HG03066 (cell line): ENCODE data around the gene ATP9A.

ENCODE experiments used
- ATAC-seq: cut with Tn5 transposase; IDR thresholded peaks from one replicate; pipeline ENCODE4 v1.9.1; 2021; ENCODE audit warnings: low read depth; ENCODE audit not compliant: unreplicated experiment

The ATP9A gene

DNA sequence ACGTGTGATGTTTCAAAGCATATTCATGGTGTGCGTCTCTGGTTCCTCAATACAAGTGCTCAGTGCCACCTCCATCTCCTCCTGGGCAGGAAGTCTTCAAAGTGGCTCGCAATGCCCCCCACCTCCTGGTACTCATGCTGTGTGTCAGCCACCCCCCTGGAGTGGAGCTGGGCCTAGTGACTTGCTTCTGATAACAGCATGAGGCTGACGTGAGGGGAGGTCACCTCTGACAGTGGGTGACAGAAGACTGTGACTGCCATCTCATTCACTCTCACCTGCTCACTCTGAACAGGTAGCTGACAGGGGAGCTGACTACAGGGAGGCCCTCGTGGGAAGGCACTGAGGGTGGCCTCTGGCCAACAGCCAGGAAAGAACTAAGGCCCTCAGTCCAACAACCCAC is 133.3 kb downstream of the ATP9A start:
- ATAC-seq: no peak

DNA sequence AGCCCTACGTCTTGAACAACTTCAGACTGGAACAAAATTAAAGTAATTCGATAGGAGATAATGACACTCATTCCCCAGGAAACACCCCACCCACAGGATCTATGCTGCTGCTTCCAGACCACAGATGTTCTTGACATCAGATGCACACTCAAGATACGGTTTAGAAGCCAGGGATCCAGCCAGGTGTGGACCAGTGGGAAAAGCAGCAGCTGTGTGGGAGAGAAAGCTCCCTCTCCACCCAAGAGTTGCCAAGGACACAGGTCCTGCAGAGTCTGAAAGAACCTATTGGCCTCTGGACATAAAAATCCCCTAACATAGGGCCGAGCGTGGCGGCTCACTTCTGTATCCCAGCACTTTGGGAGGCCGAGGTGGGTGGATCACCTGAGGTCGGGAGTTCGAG is 133.9 kb downstream of the ATP9A start:
- ATAC-seq: no peak

DNA sequence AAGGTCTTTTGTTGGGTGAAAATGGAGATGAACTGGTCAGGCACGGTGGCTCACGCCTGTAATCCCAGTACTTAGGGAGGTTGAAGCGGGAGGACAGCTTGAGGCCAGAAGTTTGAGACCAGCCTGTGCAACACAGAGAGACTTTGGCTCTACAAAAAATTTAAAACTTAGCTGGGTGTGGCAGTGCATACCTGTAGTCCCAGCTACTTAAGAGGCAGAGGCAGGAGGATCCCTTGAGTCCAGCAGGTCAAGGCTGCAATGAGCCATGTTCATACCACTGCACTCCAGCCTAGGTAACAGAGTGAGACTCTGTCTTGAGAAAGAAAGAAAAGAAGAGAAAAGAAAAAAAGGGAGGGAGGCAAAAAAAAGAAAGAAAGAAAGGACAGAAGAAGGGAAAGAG is 134.8 kb downstream of the ATP9A start:
- ATAC-seq: no peak

DNA sequence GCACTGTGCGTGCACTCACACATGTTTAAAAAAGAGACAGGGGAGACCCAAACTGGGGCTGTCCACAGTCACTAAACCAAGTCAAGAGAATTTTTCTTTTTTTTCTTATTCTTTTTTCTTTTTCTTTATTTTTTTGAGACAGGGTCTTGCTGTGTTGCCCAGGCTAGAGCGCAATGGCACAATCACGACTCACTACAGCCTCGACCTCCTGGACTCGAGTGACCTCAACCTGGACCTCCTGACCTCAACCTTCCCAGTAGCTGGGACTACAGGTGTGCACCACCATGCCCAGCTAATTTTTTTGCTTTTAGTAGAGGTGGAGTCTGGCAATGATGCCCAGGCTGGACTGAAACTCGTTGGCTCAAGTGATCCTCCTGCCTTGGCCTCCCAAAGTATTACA is 136.2 kb downstream of the ATP9A start:
- ATAC-seq: no peak

DNA sequence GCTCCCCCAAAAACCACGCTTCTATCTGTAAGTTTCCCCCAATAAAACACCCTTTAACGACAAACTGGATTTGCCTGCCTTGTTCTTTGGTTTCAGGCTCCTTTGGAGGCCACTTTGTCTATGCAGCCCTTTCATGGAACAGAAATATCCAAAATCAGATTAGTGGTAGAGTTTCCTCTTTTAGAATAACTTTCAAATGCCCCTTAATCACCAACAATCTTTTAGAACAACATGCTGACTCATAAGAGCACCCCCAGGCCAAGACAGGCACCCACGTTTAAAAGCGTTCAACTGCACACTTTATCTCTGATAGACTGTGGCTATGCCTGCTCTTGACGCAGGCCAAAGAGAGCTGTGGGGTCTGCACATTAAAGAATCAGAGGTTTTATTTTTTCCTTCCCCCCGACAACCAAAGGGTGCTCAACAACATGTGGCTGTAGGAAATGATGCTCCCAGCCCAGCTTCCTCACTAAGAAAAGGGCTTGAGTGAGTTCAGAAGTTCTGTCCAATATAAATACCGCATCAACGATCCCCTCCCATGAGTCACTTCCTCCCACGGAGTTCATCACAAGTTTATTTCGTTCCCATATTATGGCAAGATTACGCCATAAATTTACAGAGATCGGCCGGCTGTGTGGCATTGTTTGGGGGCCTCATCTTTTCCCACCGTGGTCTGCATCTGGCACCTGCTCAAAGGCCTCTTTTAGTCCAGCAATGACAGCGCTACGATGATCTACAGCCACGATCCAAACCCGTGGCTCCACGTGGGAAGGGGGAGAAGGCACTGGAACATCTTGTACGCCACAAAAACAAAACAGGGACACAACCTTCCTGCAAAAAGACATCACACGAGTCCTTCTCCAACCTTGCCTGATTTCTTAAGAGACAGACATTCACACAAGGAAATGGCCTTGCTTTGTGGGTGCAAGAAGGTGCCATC is 136.9 kb downstream of the ATP9A start:
- no peak for ATAC-seq

DNA sequence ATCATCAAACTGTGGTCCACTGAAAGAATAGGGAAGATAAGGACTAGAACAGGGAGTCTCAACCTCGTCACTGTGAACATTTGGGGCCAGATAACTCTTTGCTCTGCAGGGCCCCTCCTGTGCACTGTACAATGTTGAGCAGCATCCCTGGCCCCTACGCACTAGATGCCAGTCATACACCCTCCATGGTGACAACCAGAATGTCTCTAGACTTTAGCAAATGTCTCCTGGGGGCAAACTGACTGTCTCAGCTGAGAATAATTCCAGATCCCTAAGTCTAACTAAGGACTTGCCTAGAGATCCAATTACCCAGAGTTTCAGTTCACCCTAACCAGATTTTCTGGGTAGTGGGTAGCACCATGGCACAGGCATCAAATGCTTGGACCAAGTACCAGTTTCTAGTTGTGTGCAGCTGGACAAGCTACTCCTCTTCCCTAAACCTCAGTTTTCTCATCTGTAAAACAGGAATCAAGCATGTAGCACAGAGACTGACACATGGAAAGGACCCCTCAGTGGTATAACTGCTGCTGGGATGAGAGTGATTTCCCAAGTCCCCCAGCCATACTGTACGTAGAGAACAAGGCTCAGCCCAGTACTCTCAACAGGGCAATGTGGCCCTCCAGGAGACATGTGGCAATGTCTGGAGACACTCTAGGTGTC is 138.7 kb downstream of the ATP9A start:
- ATAC-seq: no peak

DNA sequence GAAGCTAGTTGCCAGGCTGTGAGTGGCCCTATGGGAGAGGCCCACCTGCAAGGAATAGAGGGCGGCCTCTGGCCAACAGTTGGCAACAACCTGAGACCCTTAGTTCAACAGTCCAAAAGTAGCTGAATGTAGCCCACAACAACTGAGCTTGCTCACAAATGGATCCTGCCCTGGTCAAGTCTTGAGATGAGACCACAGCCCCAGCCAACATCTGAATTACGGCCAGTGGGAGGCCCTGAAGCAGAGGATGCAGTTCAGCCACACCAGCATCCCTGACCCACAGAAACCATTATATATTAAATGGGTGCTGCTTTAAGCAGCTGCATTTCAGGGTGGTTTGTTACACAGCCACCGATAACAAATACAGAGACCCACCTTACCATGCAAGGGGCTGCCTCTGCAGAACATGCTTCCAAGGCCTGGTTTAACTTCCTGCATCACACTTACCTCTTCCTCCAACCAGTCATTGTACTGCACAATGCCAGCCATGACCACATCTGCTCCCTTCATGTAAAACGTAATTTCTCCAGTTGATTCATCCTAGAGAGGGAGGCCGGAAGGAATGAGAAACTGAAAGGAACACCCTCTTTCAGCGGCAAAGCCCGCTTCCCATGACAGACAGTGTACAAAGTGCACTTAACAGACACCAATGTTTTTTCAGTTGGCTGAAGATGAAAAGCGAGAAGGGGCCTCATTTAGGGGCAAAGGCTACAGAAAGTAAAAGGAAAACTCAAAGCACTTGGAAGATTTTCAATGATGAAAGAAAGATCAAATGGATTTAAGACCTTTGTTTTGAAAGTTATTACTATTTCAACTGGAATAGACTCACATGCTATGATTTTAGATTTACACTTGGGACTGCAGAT is 139.4 kb downstream of the ATP9A start:
- ATAC-seq: no peak

DNA sequence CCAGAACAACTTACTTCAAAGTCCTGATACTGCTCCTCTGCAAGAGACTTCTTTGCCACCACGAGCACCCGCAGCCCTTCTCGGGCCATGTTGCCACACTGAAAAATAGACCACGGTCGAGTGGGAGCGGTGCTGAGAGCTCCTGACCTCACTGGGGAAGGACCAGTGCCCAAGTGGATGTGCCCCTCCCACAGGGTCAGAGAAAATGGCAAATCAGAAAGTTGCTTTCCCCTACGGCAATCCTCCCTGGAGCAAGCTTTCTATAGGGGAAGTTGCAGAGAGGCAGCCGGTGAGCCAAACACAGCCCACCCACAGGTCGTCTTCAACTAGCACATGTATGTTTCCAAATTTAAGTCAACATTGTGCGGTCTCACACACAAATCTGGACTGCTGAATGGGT is 140.6 kb downstream of the ATP9A start:
- no peak for ATAC-seq

DNA sequence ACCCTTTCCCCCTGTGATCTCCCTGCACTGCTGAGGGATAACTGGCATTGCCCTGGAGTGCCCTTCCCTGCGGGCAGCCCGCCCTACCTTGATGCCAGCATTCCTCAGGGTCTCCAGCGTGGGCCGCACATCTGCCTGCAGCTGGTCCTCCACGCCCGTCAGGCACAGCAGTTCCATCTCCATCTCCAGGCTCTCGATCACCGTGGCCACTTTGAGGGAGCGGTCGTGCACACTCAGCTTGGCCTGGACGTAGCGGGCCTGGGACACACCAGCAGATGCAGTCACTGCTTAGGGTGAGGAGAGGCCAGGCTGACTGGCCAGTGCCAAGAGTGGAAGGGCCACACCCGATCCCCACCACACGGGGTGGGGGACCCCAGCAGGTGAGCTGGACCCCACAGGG is 143.1 kb downstream of the ATP9A start:
- no peak for ATAC-seq

DNA sequence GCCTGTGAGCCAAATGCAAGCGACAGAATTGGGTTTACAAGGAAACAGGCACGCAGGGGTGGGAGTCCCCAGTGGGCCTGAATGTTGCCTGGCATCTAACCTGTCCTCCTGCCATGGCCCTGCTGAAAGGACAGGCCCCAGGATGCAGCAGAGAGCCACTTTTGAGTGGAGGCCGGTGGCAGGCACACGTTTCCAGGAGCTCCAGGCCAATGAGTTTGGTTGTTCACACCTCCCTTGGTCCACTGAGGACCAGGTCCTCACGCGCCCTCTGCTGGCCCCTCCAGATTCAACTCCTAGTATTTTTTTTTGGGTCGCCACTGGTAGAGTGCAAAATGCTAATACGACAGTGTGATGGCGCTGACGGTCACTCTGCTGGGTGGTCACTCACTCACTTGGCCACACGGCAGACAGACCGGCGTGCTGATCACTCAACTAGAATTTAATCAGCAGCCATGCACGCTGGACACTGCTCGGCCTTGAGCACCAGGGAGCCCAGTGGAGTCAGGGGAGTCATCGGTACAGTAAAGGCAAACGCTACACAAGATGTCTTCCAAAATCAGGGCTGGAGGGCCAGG is 143.9 kb downstream of the ATP9A start:
- no peak for ATAC-seq

DNA sequence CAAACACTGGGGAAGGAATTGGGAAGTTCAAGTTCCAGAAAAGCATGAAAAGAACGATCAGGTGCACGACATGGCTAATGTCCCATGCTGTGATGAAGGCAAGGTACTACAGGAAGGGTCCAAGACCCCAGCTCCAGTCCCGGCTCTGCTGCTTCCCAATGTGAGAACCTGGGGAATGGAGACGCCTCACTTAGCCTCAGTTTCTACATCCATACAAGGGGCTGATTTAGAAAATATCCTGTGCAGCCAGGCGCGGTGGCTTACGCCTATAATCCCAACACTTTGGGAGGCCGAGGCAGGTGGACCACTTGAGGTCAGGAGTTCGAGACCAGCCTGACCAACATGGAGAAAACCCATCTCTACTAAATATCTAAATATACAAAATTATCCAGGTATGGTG is 144.9 kb downstream of the ATP9A start:
- no peak for ATAC-seq

DNA sequence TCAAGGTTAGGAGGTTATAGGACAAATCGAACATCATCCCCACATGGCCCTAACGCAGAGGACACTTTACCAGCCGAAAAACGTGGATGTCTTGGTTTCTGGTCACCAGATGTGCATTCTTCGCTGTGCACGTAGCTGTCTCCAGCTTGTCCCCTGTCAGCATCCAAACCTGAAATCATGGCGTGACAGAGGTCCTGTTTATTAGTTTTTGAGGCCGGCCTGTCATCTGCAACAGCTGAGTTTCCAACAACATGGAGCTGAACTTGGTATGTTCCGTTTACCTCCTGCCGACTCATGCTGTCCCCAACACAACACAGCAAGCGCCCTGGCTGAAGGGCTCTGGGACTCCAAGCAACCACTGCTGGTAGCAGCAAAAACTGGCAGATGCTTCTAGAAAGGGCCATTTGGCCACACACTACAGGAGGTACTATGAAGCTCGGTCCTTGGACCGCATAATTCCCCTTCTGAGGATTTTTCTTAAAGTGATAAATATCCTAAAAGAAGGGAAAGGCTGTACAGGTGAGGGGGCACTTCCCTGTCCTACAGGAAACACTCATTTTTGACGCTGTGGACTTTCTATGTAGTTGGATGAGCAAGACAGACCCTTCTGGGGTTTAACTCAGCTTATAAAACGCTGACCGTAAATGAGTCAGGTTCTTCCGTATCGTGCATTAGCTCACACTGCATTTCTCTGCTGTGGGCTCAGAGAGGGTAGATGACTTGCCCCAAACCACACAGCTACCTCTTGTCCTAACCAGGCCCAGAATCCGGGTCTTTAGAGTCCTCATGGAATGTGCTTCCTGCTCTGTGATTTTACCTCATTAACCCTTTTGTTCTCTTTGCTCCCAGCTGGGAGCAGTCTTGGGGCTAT is 146.0 kb downstream of the ATP9A start:
- ATAC-seq: no peak

DNA sequence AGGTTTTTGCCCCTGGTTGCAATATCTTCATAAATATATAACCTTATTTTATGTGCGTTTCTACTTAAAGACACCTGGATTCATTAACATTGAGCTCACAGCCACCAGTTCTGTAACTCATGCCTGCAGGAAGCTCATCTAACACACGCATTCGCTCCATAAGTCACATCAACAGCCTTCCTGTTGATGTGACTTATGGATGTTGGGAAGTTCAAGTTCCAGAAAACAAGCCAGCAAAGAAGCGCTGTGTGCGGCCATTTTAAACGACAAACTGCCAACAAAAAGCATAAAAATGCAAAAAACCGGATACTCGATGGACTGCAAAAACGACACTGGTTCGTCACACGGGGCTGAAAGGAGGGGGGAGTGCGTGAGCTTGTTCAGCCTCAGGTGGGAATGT is 147.8 kb downstream of the ATP9A start:
- no peak for ATAC-seq

DNA sequence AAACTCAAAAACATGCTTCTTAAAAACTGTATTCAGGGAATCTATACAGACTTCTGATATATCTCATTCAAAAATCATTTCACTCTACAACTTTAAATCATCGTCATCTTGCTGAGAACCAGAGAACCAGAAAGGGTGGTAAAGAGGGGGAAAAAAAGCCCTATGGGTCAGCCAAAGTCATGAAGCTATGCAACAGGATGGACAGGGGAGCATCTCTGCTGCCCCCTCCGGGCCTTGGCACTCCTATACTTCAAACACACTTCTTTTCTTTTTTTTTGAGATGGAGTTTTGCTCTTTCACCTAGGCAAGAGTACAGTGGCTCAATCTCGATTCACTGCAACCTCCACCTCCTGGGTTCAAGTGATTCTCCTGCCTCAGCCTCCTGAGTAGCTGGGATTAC is 152.1 kb downstream of the ATP9A start:
- ATAC-seq: no peak

DNA sequence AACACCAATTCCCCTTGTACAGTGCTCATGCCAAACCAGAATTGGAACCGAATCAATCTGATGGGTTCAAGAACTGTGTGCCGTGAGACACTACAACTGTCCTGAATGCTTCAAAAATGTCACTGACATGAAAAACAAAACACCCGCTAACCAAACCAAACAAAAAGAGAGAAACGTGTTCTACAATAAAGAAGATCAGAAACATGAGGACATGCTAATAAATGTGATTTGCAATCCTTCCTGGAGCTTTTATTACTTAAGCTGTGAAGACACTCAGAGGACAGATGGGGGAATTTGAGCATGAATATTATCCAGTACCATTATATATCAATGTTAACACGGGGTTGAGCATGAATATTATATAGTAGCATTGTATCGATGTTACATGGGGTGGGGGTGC is 153.5 kb downstream of the ATP9A start:
- no peak for ATAC-seq

DNA sequence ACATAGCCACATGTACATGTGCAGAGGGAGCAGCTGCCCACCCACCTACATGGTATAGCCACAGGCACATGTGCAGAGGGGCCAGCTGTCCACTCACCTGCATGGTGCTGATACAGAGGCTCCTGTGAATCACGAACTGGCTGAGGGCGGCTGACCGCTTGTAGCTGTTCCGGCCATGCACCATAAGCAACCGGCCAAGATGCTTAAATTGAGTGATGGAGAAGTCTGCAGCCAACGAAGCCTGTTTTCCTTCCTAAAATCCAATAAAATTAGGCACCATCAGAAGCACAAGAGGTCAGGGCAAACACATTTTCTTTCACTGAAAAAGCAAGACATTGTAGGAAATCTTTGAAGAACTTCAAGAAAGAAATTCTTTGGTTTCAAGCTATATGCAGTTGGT is 154.6 kb downstream of the ATP9A start:
- no peak for ATAC-seq

DNA sequence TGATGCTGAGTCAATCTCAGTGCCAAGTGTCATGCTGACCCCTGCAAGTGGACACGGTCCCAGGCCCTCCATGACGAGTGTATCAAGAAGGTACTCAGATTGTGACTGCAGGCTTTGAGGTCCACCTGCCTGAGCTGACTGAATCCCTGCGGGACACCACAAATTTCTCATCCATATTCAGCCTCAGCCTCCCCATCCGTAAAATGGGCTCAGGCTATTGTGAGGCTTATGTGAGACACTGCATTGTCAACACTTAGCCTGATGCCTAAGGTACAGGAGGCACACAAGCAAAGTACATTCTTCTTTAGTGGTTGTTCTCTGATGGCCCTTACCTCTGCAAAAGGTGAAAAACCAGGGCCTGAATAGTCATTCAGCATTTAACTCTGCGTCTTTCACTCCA is 155.3 kb downstream of the ATP9A start:
- no peak for ATAC-seq

DNA sequence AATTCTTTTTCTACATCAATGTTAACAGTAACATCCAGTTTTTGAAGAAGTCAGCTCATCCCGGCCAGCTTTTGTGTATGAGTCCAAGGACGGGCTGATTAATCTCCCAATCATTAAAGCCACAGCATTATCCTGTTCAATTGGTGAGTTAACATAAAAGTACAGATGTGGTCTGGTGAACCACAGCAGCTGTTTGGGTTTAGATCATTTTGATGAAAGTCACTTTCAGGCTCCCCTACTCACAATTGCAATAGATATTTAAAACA is 156.6 kb downstream of the ATP9A start:
- ATAC-seq: no peak

DNA sequence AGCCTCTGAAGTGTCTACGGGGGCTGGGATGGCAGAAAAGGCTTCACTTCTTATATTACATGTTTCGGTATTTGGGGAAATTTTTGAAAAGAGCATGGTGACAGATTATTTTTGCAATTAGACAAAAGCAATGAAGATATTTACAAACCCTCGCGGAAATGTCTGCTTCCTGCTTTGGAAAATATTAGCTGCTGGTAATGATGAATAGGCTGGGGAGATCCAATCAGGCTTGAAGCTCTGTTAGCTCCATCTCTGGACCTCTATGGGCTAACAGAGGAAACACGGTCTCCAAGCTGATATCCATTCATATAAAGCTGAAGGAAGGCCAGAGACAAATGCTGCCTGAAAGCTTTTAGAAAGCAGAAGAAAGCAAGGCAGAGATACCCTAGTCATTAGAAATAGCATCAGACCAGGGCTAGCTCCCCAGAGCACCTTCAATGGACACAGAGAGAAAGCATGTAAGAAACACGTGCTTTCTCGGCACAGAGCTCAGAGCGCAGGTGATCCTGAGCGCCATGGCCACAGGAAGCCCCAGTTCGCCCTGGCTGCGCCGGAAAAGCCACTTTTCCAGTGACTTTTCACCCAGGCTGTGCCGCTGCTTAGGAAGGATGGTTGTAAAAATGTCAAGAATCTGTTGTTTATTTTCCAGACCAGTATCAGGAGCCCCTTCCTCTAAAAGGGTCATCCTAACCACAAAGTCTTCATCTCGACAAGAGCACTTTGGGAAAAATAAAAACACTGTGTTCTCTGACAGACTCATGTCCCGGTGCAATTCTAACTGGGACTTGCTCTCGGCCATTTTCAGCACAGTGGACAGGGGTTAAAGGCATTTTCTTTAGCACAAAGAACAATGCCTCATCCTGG is 157.2 kb downstream of the ATP9A start:
- ATAC-seq: no peak
